TTC549 (cell line): ENCODE data around the gene BRINP3.

ENCODE experiments used
- FAIRE-seq: peaks from 2 replicates; lab custom pipeline; 2012; peaks lifted over from hg19 to GRCh38; lab: Jason Lieb, UNC

BRINP3 gene

DNA sequence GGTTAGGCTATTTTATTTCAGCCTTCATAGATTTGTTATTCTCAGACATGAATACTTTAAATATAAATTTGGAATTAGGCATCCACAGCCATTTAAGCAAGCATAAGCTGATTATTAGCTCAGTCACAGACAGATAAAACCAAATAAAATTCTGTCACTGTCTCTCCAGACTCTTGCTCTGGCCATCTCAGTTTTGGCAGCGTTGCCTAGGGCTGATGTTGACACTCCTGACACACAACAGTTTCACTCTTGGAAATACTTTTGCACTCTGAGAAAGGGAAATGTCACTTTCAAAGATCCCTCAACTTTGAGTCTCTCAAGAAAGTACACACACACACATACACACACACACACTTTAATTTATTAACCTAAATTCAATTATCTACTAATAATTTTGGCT is 372.7 kb downstream of the BRINP3 start:
- no peak for FAIRE-seq

- peak; percentile 11 for FAIRE-seq
Observed at GRCh38 chr1:190102757-190103326, 374.8 kb downstream of the BRINP3 start.

GRCh38 chr1:190101756-190102155 is 375.9 kb downstream of the BRINP3 start:
- FAIRE-seq = no peak

DNA sequence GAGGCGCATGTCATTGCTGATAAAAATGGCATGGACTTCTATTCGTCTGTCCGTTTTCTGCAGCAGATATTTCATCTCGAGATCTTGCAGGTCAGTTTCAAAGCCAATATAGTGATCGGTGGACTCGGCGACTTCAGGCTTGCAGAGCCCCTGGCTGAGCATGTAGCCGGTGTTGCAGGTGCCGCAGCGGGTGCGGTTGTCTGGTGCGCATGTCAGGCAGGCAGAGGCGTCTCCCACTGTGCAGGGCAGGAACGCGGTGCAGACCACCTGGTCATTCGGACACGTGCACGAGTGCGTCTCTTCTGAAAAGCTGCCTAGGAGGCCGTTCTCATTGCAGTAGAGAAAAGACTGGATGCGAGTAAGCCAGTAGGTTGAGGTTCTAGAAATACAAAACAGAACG is 378.9 kb downstream of the BRINP3 start:
- no peak for FAIRE-seq

- no peak for FAIRE-seq
Observed at GRCh38 chr1:190098107-190098506, 379.6 kb downstream of the BRINP3 start.

GRCh38 chr1:190095596-190095995 is 382.1 kb downstream of the BRINP3 start:
- no peak for FAIRE-seq

GRCh38 chr1:190084552-190084951 is 393.1 kb downstream of the BRINP3 start:
- FAIRE-seq = no peak

DNA sequence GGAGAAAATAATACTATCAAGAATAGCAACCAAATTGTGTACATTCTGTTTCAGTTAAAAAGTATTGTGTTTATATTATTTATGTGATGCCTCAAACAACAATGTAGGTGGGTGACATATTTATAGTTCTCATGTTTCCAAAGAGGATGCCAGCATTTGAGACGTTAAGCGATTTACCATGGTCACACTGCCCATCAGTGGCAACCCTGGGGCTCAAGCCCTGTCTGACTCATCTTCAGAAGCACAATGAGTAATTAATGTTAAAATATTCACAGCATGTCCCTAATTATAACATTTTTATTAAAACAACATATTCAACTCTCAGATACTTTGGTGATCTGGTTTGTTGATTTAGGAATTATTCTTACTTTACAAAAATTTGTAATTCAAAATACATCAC is 409.4 kb downstream of the BRINP3 start:
- FAIRE-seq = no peak

GRCh38 chr1:190067592-190067991 is 410.1 kb downstream of the BRINP3 start:
- no peak for FAIRE-seq

DNA sequence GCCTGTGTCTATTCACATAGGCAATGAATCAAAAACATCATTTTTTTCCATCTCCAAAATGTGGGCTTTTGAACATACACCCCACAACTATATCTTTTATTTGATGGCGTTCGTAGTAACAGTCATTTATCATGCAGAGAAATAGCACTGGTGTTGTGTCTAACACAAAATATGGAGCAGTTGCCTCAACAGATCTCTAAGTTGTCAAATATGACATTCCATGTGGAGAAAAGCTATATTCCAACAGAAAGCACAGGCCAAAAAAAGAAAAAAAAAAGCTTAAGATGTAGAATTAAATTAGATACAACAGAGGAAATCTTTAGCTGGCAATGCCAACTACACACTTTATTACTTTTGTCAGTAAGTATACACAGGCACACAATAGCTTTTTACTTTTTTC is 411.7 kb downstream of the BRINP3 start:
- no peak for FAIRE-seq

DNA sequence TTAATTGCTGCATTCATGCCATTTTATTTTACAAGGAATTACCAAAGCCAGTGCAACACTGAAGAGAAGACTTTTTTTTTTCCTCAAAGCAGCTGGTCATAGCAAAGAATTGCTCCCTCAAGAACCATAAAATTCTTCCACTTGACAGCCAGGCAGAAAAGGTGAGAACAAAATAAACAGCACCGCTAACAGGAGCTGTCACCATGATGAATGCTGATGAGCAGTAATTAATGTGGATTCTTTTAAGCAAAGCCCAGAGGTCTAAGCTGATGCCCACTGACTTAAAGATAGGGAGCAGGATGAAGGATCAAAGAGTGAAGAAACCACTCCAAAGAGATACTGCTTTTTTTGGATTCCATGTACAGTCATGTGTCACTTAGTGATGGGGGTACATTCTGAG is 428.4 kb downstream of the BRINP3 start:
- no peak for FAIRE-seq
